Transverse colon (tissue), 4 donors: ENCODE measurements around the gene ADPRHL1.
"Not testable (repeated sequence)": the region's sequence is repeated elsewhere in the genome, so short reads cannot be mapped to it uniquely, and the experiment has no call there.

Experiments
- CTCF ChIP-seq, 5 experiments: fragments of 200-600 bp in 3 of 5; fragments of 450-650 bp in 2 of 5; sonication (generic) in 3 of 5; IDR thresholded peaks; 1 replicate in 2 of 5; 2 replicates in 3 of 5; pipeline ENCODE4 v1.5.1; 2016 to 2017; ENCODE audit warnings: antibody characterized with exemption in 5 of 5, inconsistent platforms in 3 of 5, mild to moderate bottlenecking in 2 of 5, moderate library complexity in 1 of 5
- EP300 ChIP-seq: sonication (generic); formaldehyde crosslinking; IDR thresholded peaks from one replicate; pipeline ENCODE4 v1.6.1; 2017; ENCODE audit warnings: antibody characterized with exemption, low read depth
- POLR2AphosphoS5 ChIP-seq, 3 donors: sonication (generic); formaldehyde crosslinking; IDR thresholded peaks; one replicate each; pipeline ENCODE4 v1.6.1; 2016; ENCODE audit warnings: antibody characterized with exemption in 3 of 3

- TF ChIP-seq POLR2AphosphoS5 (IDR thresholded peaks at IDR 0.05); EP300; CTCF (IDR thresholded peaks at IDR 0.05): not testable (repeated sequence)
Observed at GRCh38 chr13:113368353-113368752, 84.9 kb downstream of the ADPRHL1 start.
